H9 (cell line): Measurements from ENCODE around the gene STAT2. TPM values are rescaled to one million over a fixed set of nuclear protein-coding genes. Genes with fewer than 3 reads are reported as not detected.
"Not testable (repeated sequence)": the region's sequence is repeated elsewhere in the genome, so short reads cannot be mapped to it uniquely, and the experiment has no call there.

Experiments used
- DNase-seq: peaks from one replicate; pipeline ENCODE4 v3.0.0-alpha.2; 2017
- H2AFZ ChIP-seq: one replicate; pipeline ENCODE4 v1.6.1; 2013; ENCODE audit warnings: mild to moderate bottlenecking, low read length, control low read depth, moderate library complexity
- H2AK5ac ChIP-seq: 2 replicates; pipeline ENCODE4 v1.6.1; 2013; ENCODE audit warnings: low read length, control low read depth, mixed read lengths; ENCODE audit not compliant: insufficient read length
- H2BK120ac ChIP-seq: one replicate; pipeline ENCODE4 v1.6.1; 2013; ENCODE audit warnings: low read depth, mild to moderate bottlenecking, low read length, control low read depth, inconsistent platforms; ENCODE audit not compliant: poor library complexity, severe bottlenecking
- H2BK12ac ChIP-seq: 2 replicates; pipeline ENCODE4 v1.6.1; 2013; ENCODE audit warnings: low read length, control low read depth, mixed read lengths, low read depth; ENCODE audit not compliant: insufficient read length
- H2BK15ac ChIP-seq: 2 replicates; pipeline ENCODE4 v1.6.1; 2013; ENCODE audit warnings: low read depth, low read length, control low read depth
- H2BK20ac ChIP-seq: one replicate; pipeline ENCODE4 v1.6.1; 2013; ENCODE audit warnings: low read depth, mild to moderate bottlenecking, low read length, control low read depth, inconsistent platforms; ENCODE audit not compliant: poor library complexity, severe bottlenecking
- H2BK5ac ChIP-seq: 2 replicates; pipeline ENCODE4 v1.6.1; 2013; ENCODE audit warnings: low read length, control low read depth, mixed read lengths; ENCODE audit not compliant: insufficient read length
- H3K14ac ChIP-seq: 2 replicates; pipeline ENCODE4 v1.6.1; 2013; ENCODE audit warnings: low read length, control low read depth; ENCODE audit not compliant: insufficient read depth
- H3K18ac ChIP-seq: 2 replicates; pipeline ENCODE4 v1.6.1; 2013; ENCODE audit warnings: low read depth, mild to moderate bottlenecking, mixed read lengths, low read length, control low read depth; ENCODE audit not compliant: insufficient read length
- H3K23ac ChIP-seq: 2 replicates; pipeline ENCODE4 v1.6.1; 2013; ENCODE audit warnings: low read length, control low read depth, mixed read lengths, low read depth; ENCODE audit not compliant: insufficient read length
- H3K23me2 ChIP-seq: 2 replicates; pipeline ENCODE4 v1.6.1; 2013; ENCODE audit warnings: low read depth, mild to moderate bottlenecking, mixed read lengths, low read length, control low read depth; ENCODE audit not compliant: insufficient read length, poor library complexity, severe bottlenecking
- H3K27ac ChIP-seq: 2 replicates; pipeline ENCODE4 v1.5.1; 2013; ENCODE audit warnings: low read length, control low read depth, mixed read lengths, low read depth; ENCODE audit not compliant: insufficient read length
- H3K27me3 ChIP-seq: 2 replicates; pipeline ENCODE4 v1.6.1; 2013; ENCODE audit warnings: low read length, control low read depth, inconsistent platforms; ENCODE audit not compliant: insufficient read depth
- H3K4ac ChIP-seq: 2 replicates; pipeline ENCODE4 v1.6.1; 2013; ENCODE audit warnings: low read depth, mild to moderate bottlenecking, control low read depth, inconsistent platforms, low read length, moderate library complexity
- H3K4me1 ChIP-seq: 2 replicates; pipeline ENCODE4 v1.6.1; 2013; ENCODE audit warnings: low read length, control low read depth, inconsistent platforms; ENCODE audit not compliant: insufficient read depth
- H3K4me2 ChIP-seq: 2 replicates; pipeline ENCODE4 v1.6.1; 2013; ENCODE audit warnings: low read length, control low read depth, mixed read lengths; ENCODE audit not compliant: insufficient read length, insufficient read depth
- H3K56ac ChIP-seq: 2 replicates; pipeline ENCODE4 v1.6.1; 2013; ENCODE audit warnings: low read depth, mild to moderate bottlenecking, mixed read lengths, low read length, control low read depth; ENCODE audit not compliant: insufficient read length
- H3K79me1 ChIP-seq: 2 replicates; pipeline ENCODE4 v1.6.1; 2013; ENCODE audit warnings: low read depth, mild to moderate bottlenecking, moderate library complexity, low read length, control low read depth, inconsistent platforms; ENCODE audit not compliant: insufficient read depth, poor library complexity, severe bottlenecking
- H3K79me2 ChIP-seq: 2 replicates; pipeline ENCODE4 v1.6.1; 2013; ENCODE audit warnings: low read length, control low read depth, inconsistent platforms; ENCODE audit not compliant: insufficient read depth
- H3K9ac ChIP-seq: 2 replicates; pipeline ENCODE4 v1.6.1; 2013; ENCODE audit warnings: low read length, control low read depth, mixed read lengths; ENCODE audit not compliant: insufficient read length; ENCODE audit errors: extremely low read depth
- H3K9me3 ChIP-seq: one replicate; pipeline ENCODE4 v1.6.1; 2013; ENCODE audit warnings: low read depth, low read length, inconsistent platforms; ENCODE audit not compliant: control insufficient read depth
- H3T11ph ChIP-seq: one replicate; pipeline ENCODE4 v1.6.1; 2013; ENCODE audit warnings: mild to moderate bottlenecking, low read length, control low read depth, inconsistent platforms
- H4K20me1 ChIP-seq: one replicate; pipeline ENCODE4 v1.6.1; 2013; ENCODE audit not compliant: control insufficient read depth, insufficient read length, insufficient read depth
- H4K5ac ChIP-seq: 2 replicates; pipeline ENCODE4 v1.6.1; 2013; ENCODE audit warnings: low read depth, mild to moderate bottlenecking, mixed read lengths, low read length, control low read depth; ENCODE audit not compliant: insufficient read length
- H4K8ac ChIP-seq: replicated peaks from 2 replicates; pipeline ENCODE4 v1.6.1; 2013; ENCODE audit warnings: low read length, control low read depth, mixed read lengths, low read depth; ENCODE audit not compliant: insufficient read length
- H4K91ac ChIP-seq: 2 replicates; pipeline ENCODE4 v1.6.1; 2013; ENCODE audit warnings: low read depth, mild to moderate bottlenecking, moderate library complexity, mixed read lengths, low read length, control low read depth; ENCODE audit not compliant: insufficient read length
- H3K27ac Mint-ChIP-seq, 3 experiments: 2 replicates in 2 of 3; 3 replicates in 1 of 3; pipeline ENCODE4 v1.8.0; 2020 to 2021; ENCODE audit warnings: mixed read lengths in 3 of 3, mild to moderate bottlenecking in 1 of 3, moderate library complexity in 1 of 3
- H3K27me3 Mint-ChIP-seq: 2 replicates; pipeline ENCODE4 v1.8.0; 2021; ENCODE audit warnings: low read depth, mild to moderate bottlenecking, moderate library complexity, mixed read lengths
- H3K36me3 Mint-ChIP-seq, 3 experiments: 2 replicates in 2 of 3; 3 replicates in 1 of 3; pipeline ENCODE4 v1.8.0; 2020 to 2021; ENCODE audit warnings: low read depth in 3 of 3, mixed read lengths in 3 of 3; ENCODE audit not compliant: insufficient read depth in 1 of 3
- H3K4me1 Mint-ChIP-seq, 2 experiments: 2 replicates each; pipeline ENCODE4 v1.8.0; 2020; ENCODE audit warnings: mixed read lengths in 2 of 2
- H3K4me3 Mint-ChIP-seq, 2 experiments: 2 replicates in 1 of 2; 3 replicates in 1 of 2; pipeline ENCODE4 v1.8.0; 2020 to 2021; ENCODE audit warnings: mild to moderate bottlenecking in 2 of 2, mixed read lengths in 2 of 2, moderate library complexity in 1 of 2
- H3K9me3 Mint-ChIP-seq, 2 experiments: 2 replicates in 1 of 2; 3 replicates in 1 of 2; pipeline ENCODE4 v1.8.0; 2020; ENCODE audit warnings: mild to moderate bottlenecking in 2 of 2, mixed read lengths in 2 of 2, moderate library complexity in 1 of 2
- CTCF ChIP-seq: fragments of 200-600 bp; sonication (generic); conservative IDR thresholded peaks from 3 replicates; pipeline ENCODE4 v1.8.0; 2021; ENCODE audit warnings: antibody characterized with exemption, mild to moderate bottlenecking
- WGBS: extraction: QIAGEN DNeasy Blood & Tissue Kit; methylation state at CpG from one replicate; pipeline ENCODE4 v1.1.7; 2013; ENCODE audit warnings: missing lambda C conversion rate, low lambda C conversion rate, mixed read lengths; ENCODE audit not compliant: insufficient read length; ENCODE audit errors: extremely low coverage; 5-methylcytosine and 5-hydroxymethylcytosine counted together
- total RNA-seq: library from RNA; stranded (reverse); gene quantifications from 2 replicates; pipeline ENCODE4 v1.2.1, GENCODE V29; 2021

The STAT2 gene
- total RNA-seq, 1 experiment from 2014 or later: 47.8 TPM

GRCh38 chr12:56348776-56349175, 11.1 kb downstream of the STAT2 start:
- H3K9me3 ChIP-seq: no peaks in the 10 kb centered on the region
- H3K4me2 ChIP-seq: no peak overlapping the region
- no peaks in the 10 kb centered on the region for H3K27me3 Mint-ChIP-seq
- H3K23me2 ChIP-seq: no peaks in the 10 kb centered on the region
- H3K56ac ChIP-seq: no peak overlapping the region
- no peaks in the 10 kb centered on the region for H3K27me3 ChIP-seq
- H2AFZ ChIP-seq: no peak overlapping the region
- no peak for DNase-seq
- no peak overlapping the region for H3K18ac ChIP-seq
- no peak overlapping the region for H3K4ac ChIP-seq
- H3K27ac Mint-ChIP-seq: no peak overlapping the region
- H3K36me3 Mint-ChIP-seq: peaks cover 13 to 78% (median 61%) of the 10 kb centered on the region in 3 experiments; a peak in 6 of 7 replicates
- TF ChIP-seq CTCF: no peak
- H2BK20ac ChIP-seq: no peak overlapping the region
- no peak overlapping the region for H2BK12ac ChIP-seq
- H4K91ac ChIP-seq: no peak overlapping the region
- H4K8ac ChIP-seq: no peak overlapping the region
- no peaks in the 10 kb centered on the region for H3K4me1 Mint-ChIP-seq
- no peaks in the 10 kb centered on the region for H3K79me2 ChIP-seq
- H2BK15ac ChIP-seq: no peak overlapping the region
- no peak overlapping the region for H3T11ph ChIP-seq
- H3K79me1 ChIP-seq: no peaks in the 10 kb centered on the region
- H3K23ac ChIP-seq: no peak overlapping the region
- no peak overlapping the region for H3K4me3 Mint-ChIP-seq
- H3K9me3 Mint-ChIP-seq: no peaks in the 10 kb centered on the region
- no peak overlapping the region for H3K9ac ChIP-seq
- H3K4me1 ChIP-seq: no peaks in the 10 kb centered on the region
- H2AK5ac ChIP-seq: no peak overlapping the region
- no peak overlapping the region for H3K14ac ChIP-seq
- no CpG with 5 or more reads among the region's 5 CpGs for WGBS
- H2BK5ac ChIP-seq: no peak overlapping the region
- no peaks in the 10 kb centered on the region for H4K20me1 ChIP-seq
- H4K5ac ChIP-seq: no peak overlapping the region
- no peak overlapping the region for H2BK120ac ChIP-seq
- no peak overlapping the region for H3K27ac ChIP-seq

GRCh38 chr12:56347255-56347654, 12.7 kb downstream of the STAT2 start:
- 0 out of 7 replicates have a peak overlapping the region, but pooled peaks of 1 of the 3 experiments have one; percentile 34 for H3K27ac Mint-ChIP-seq
- H3K79me2 ChIP-seq, H2BK5ac ChIP-seq, H2AK5ac ChIP-seq, H3K23me2 ChIP-seq, H2BK120ac ChIP-seq, H2BK20ac ChIP-seq, H3K27me3 ChIP-seq, H3K9me3 ChIP-seq, H3K27ac ChIP-seq, H2BK15ac ChIP-seq, H4K8ac ChIP-seq, H3K18ac ChIP-seq, H3K56ac ChIP-seq, H3K79me1 ChIP-seq, H3K9me3 Mint-ChIP-seq, H3K4ac ChIP-seq, H3K4me2 ChIP-seq, H4K5ac ChIP-seq, H4K91ac ChIP-seq, DNase-seq, H3K4me1 Mint-ChIP-seq, H2AFZ ChIP-seq, H3K9ac ChIP-seq, H2BK12ac ChIP-seq, H3K4me3 Mint-ChIP-seq, H4K20me1 ChIP-seq, H3K4me1 ChIP-seq, H3K27me3 Mint-ChIP-seq, H3T11ph ChIP-seq, H3K14ac ChIP-seq, H3K23ac ChIP-seq: not testable (repeated sequence)
- no CpG with 5 or more reads among the region's 9 CpGs for WGBS
- H3K36me3 Mint-ChIP-seq: peaks cover 15 to 83% (median 74%) of the 10 kb centered on the region in 3 experiments; a peak in 6 of 7 replicates
